Measurements from ENCODE around the gene SNX5. TPM values are rescaled to one million over a fixed set of nuclear protein-coding genes. Genes with fewer than 3 reads are reported as not detected.

The SNX5 gene
- total RNA-seq, 1 donor from 2014 or later: 133 TPM

DNA sequence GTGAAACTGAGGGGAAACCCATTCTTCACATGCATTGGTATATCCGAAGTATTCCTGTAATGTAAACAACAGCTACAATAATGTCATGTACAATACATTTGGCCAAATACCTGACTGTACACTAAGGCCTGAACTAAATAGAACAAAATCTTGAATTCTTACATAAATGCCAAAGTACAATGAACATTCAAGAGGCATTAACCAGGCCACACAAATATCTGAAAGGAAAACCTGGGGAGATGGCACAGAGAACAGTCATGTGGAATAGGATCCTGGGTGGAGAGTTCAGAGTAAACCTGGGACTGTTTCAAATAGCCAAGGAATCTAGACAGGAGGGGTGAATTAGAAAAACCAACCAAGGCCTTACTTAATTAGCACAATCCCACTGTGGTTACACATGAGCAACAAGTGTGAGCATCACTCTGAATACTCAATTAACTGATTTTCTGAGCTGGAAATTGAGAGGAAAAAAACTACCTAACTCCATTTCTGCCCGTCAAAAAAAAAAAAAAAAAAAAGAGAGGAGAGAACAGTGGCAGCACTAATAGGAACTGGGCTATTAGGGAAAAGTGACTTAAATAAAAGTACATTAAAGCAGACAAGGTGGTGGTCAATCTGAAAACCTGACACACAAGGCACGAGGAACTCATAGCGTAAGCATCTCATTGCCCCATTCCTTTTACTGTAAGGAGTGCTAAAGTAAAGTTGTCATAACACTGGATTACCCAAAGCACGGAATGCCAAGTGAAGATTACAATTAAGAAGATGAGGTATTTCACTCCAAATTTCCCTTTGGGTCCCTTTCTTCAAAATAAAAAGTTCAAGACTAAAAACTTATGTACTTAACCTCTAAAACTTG, 10.9 kb downstream of the SNX5 start:
- Mint-ChIP-seq H3K9me3 (no peaks in the 10 kb centered on the region), H3K4me3 (no peak overlapping the region), H3K4me1 (peaks cover 54% of the 10 kb centered on the region), H3K27ac (peak overlapping the region; percentile 71), H3K36me3 (peaks cover 29% of the 10 kb centered on the region), H3K27me3 (ENCODE audit: low read depth) (no peaks in the 10 kb centered on the region)
- no peak for DNase-seq (ENCODE audit: low spot score in 2 of 2, unreplicated experiment in 2 of 2)
- TF ChIP-seq, protein P1, sequence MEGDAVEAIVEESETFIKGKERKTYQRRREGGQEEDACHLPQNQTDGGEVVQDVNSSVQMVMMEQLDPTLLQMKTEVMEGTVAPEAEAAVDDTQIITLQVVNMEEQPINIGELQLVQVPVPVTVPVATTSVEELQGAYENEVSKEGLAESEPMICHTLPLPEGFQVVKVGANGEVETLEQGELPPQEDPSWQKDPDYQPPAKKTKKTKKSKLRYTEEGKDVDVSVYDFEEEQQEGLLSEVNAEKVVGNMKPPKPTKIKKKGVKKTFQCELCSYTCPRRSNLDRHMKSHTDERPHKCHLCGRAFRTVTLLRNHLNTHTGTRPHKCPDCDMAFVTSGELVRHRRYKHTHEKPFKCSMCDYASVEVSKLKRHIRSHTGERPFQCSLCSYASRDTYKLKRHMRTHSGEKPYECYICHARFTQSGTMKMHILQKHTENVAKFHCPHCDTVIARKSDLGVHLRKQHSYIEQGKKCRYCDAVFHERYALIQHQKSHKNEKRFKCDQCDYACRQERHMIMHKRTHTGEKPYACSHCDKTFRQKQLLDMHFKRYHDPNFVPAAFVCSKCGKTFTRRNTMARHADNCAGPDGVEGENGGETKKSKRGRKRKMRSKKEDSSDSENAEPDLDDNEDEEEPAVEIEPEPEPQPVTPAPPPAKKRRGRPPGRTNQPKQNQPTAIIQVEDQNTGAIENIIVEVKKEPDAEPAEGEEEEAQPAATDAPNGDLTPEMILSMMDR (IDR thresholded peaks at IDR 0.05; ENCODE audit: unreplicated experiment): no peak

DNA sequence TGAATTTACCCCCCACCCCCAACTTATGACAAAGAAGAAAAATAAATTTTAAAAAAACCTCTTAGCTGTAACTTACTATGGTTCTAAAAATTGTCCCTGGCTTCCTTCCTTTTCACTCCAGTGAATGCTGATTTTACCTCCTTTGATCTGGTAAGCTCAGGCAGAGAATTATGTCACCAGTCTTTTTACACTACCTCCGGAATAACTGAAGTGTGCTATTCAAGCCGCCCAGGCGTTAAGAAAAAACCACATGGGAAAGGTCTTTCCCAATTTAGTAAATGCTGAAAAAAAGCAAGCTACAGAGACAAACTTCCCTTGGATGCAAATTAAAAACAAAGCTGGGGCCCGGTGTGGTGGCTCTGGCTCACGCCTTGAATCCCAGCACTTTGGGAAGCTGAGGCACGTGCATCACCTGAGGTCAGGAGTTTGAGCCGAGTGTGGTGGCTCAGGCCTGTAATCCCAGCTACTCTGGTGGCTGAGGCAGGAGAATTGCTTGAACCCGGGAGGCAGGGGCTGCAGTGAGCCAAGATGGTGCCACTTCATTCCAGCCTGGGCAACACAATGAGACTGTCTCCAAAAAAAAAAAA, 12.4 kb downstream of the SNX5 start:
- H3K27me3 Mint-ChIP-seq (ENCODE audit: low read depth): no peaks in the 10 kb centered on the region
- H3K4me3 Mint-ChIP-seq: no peak overlapping the region
- H3K4me1 Mint-ChIP-seq: peaks cover 41% of the 10 kb centered on the region
- TF ChIP-seq, protein P1 (IDR thresholded peaks at IDR 0.05; ENCODE audit: unreplicated experiment): no peak
- H3K9me3 Mint-ChIP-seq: no peaks in the 10 kb centered on the region
- peaks cover 36% of the 10 kb centered on the region for H3K36me3 Mint-ChIP-seq
- H3K27ac Mint-ChIP-seq: no peak overlapping the region
- no peak for DNase-seq (ENCODE audit: low spot score in 2 of 2, unreplicated experiment in 2 of 2)

DNA sequence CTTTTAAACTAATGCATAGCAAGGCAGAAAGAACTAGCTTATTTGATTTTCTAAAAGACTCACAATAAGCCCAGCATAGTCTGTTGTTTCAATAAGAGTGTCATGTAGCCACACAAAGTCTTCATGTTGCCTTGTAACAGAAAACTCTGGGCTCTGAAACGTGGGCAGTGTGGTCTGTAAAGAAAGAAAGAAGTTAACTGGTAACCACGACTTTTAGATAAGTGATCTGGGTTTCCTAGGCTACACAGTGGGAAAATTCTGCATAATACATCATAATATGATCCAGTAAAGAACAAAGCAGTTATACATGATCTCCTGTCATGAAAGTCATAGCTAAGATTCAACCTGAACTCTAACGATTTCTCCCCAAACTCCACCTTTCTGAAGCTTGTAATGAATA, 13.3 kb downstream of the SNX5 start:
- no peaks in the 10 kb centered on the region for H3K27me3 Mint-ChIP-seq (ENCODE audit: low read depth)
- H3K27ac Mint-ChIP-seq: peak overlapping the region; percentile 69
- H3K36me3 Mint-ChIP-seq: peaks cover 43% of the 10 kb centered on the region

GRCh38 chr20:17953935-17954334, 14.7 kb downstream of the SNX5 start:
- no peaks in the 10 kb centered on the region for H3K27me3 Mint-ChIP-seq (ENCODE audit: low read depth)
- TF ChIP-seq, protein P1 (IDR thresholded peaks at IDR 0.05; ENCODE audit: unreplicated experiment): no peak
- DNase-seq (ENCODE audit: low spot score in 2 of 2, unreplicated experiment in 2 of 2): no peak
- H3K36me3 Mint-ChIP-seq: peaks cover 53% of the 10 kb centered on the region
- peaks cover 23% of the 10 kb centered on the region for H3K4me1 Mint-ChIP-seq
- peak overlapping the region; percentile 62 for H3K27ac Mint-ChIP-seq
- no peaks in the 10 kb centered on the region for H3K9me3 Mint-ChIP-seq
- H3K4me3 Mint-ChIP-seq: no peak overlapping the region

More for the DNA sequence above, 13.3 kb downstream of the SNX5 start:
- no peak for DNase-seq (ENCODE audit: low spot score in 2 of 2, unreplicated experiment in 2 of 2)
- TF ChIP-seq, protein P1 (IDR thresholded peaks at IDR 0.05; ENCODE audit: unreplicated experiment): no peak
- Mint-ChIP-seq H3K9me3 (no peaks in the 10 kb centered on the region), H3K4me1 (peaks cover 34% of the 10 kb centered on the region), H3K4me3 (no peak overlapping the region)

DNA sequence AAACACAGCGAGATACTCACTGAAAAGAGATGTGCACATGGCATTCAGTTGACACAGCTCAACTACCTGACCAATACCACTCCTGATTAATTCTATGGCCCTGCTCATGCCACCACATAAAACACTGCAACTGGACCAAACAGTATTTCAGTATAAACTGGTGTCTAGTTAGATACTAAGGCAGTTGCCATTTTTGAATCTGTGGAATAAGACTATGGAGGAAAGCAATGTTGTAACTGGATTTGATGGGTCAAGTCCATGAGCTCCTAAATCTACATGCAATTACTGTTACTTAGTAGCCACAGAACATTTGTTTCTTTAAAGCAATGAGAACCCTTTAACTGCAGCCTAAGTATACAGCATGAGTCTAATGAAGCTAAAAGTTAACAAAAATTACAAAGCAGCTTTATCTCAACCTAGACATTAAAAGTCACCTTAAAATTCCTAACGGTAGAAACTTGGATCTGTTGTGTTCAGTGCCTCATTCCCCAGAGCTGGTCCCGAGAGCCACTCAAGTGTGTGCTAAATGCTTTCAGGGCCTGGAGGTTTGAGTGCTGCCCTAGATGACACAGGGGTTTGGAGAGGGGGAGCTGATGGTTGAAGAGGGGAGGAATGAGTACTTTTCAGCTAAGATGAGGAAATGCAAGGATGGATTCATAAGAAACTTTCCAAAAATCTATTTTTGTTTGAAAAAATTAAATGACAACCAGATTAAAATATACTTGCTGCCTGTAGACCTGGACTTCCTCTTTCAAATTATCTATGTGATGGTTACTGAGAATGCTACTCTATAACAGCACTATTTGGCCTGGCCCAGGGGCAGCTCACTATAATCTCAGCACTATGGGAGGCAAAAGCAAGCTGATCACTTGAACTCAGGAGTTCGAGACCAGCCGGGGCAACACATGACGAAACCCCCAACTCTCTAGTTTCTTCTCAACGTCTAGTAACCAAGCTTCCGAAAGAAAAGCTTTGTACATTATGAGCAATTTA, 15.6 kb downstream of the SNX5 start:
- no peak overlapping the region for H3K4me3 Mint-ChIP-seq
- H3K27ac Mint-ChIP-seq: peak overlapping the region; percentile 13
- peaks cover 14% of the 10 kb centered on the region for H3K4me1 Mint-ChIP-seq
- peaks cover 57% of the 10 kb centered on the region for H3K36me3 Mint-ChIP-seq
- DNase-seq (ENCODE audit: low spot score in 2 of 2, unreplicated experiment in 2 of 2): no peak
- no peaks in the 10 kb centered on the region for H3K9me3 Mint-ChIP-seq
- no peaks in the 10 kb centered on the region for H3K27me3 Mint-ChIP-seq (ENCODE audit: low read depth)
- TF ChIP-seq, protein P1 (IDR thresholded peaks at IDR 0.05; ENCODE audit: unreplicated experiment): no peak

Measured in mesothelial cell of epicardium (in vitro differentiated cells).